Activated CD8-positive, alpha-beta T cell treated with anti-CD3 and anti-CD28 coated beads for 36 hours (primary cell): ENCODE data around the gene KRT8. TPM values are rescaled to one million over a fixed set of nuclear protein-coding genes. Genes with fewer than 3 reads are reported as not detected.

Experiments used
- ATAC-seq: fragments of 200-7000 bp; cut with Tn5 transposase; one replicate; pipeline ENCODE4 v1.10.0; 2021; ENCODE audit warnings: mild to moderate bottlenecking, moderate library complexity
- CTCF ChIA-PET: fragments of 350-600 bp; sonication (Branson Sonifier 250); formaldehyde crosslinking; loops from one replicate; lab custom pipeline; 2021; ENCODE audit warnings: antibody characterized with exemption; lab: Charles Lee
- POLR2A ChIA-PET: fragments of 350-600 bp; sonication (Branson Sonifier 250); formaldehyde crosslinking; loops from one replicate; lab custom pipeline; 2021; ENCODE audit warnings: antibody characterized with exemption; lab: Charles Lee
- DNase-seq: peaks from one replicate; pipeline ENCODE4 v3.0.0-alpha.2; 2020
- H3K27ac Mint-ChIP-seq: one replicate; pipeline ENCODE4 v1.8.0; 2021; ENCODE audit warnings: mild to moderate bottlenecking, mixed read lengths
- H3K27me3 Mint-ChIP-seq: one replicate; pipeline ENCODE4 v1.8.0; 2021; ENCODE audit warnings: mixed read lengths
- H3K36me3 Mint-ChIP-seq: one replicate; pipeline ENCODE4 v1.8.0; 2021; ENCODE audit warnings: low read depth, mixed read lengths
- H3K4me1 Mint-ChIP-seq: one replicate; pipeline ENCODE4 v1.8.0; 2021; ENCODE audit warnings: low read depth, mixed read lengths
- H3K4me3 Mint-ChIP-seq: one replicate; pipeline ENCODE4 v1.8.0; 2021; ENCODE audit warnings: mild to moderate bottlenecking, moderate library complexity, mixed read lengths
- H3K9me3 Mint-ChIP-seq: one replicate; pipeline ENCODE4 v1.8.0; 2021; ENCODE audit warnings: mixed read lengths
- intact Hi-C: fragments of 100-400 bp; cut with micrococcal nuclease; formaldehyde crosslinking; loops from one replicate; pipeline ENCODE4 v1.10.0; 2022
- total RNA-seq, 2 experiments: library from RNA; stranded (reverse); gene quantifications; one replicate each; pipeline ENCODE4 v1.2.3, GENCODE V29; 2021
- TF ChIP-seq, protein P1 (sequence below): fragments of 200-600 bp; IDR thresholded peaks from one replicate; pipeline ENCODE4 v1.8.0; 2022; ENCODE audit warnings: antibody characterized with exemption, mild to moderate bottlenecking

Gene KRT8
- total RNA-seq, 2 experiments from 2014 or later: 0.29 to 0.40 TPM

DNA sequence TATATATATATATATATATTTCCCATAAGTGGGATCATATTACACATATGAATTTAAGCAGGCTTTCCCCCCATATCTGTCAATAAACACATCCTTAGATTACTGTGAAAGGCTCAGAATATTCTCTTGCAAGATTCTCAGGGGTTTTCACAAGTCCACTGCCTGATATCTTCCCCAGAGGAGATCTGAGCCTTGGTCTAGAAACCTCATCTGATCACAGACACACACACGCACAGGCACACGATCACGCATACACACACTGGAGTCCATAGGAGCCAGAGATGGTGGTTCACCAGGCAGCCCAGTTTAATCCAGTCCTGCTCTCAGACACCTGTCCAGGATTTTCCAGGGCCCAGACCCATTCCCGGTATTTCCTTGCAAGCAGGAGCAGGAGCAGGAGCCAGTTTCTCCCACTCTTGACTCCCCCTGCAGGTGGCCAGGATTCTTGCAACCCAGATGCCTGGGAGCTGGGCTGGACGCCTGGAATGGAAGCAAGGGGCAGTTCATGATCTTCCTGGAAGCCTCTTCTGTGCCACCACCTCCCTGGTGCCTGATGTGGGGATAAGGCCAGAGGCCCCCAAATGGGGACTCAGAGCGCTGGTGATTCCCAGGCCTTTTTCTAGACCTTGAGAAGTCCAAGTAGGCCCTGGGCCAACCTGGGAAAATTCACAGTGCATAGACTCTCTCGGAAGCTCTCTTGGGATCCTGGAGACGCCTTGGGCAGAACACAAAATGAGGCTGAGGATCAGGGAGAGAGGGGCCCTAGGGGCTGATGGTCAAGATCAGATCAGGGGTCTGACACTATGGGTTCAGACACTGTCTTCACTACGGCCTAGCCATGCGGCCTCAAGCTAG, 39.6 kb downstream of the KRT8 start:
- Mint-ChIP-seq H3K27me3 (no peaks in the 10 kb centered on the region), H3K36me3 (no peaks in the 10 kb centered on the region), H3K4me3 (no peak overlapping the region), H3K27ac (no peak overlapping the region), H3K9me3 (no peaks in the 10 kb centered on the region), H3K4me1 (peaks cover 10% of the 10 kb centered on the region)
- intact Hi-C loops: loop anchor here (10.0 kb wide), 1 partner anchor 151 kb away; no protein-coding TSS in a partner anchor
- ATAC-seq (no peak), DNase-seq (peak; percentile 26)
- ChIA-PET CTCF (interaction anchor here (0.7 to 6.9 kb wide), 15 partner anchors 9 to 284 kb away, joined by 3 to 81 read pairs (median 4); no protein-coding TSS in a partner anchor), POLR2A (no interaction called here)
- TF ChIP-seq, protein P1, sequence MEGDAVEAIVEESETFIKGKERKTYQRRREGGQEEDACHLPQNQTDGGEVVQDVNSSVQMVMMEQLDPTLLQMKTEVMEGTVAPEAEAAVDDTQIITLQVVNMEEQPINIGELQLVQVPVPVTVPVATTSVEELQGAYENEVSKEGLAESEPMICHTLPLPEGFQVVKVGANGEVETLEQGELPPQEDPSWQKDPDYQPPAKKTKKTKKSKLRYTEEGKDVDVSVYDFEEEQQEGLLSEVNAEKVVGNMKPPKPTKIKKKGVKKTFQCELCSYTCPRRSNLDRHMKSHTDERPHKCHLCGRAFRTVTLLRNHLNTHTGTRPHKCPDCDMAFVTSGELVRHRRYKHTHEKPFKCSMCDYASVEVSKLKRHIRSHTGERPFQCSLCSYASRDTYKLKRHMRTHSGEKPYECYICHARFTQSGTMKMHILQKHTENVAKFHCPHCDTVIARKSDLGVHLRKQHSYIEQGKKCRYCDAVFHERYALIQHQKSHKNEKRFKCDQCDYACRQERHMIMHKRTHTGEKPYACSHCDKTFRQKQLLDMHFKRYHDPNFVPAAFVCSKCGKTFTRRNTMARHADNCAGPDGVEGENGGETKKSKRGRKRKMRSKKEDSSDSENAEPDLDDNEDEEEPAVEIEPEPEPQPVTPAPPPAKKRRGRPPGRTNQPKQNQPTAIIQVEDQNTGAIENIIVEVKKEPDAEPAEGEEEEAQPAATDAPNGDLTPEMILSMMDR: peak; percentile 81

DNA sequence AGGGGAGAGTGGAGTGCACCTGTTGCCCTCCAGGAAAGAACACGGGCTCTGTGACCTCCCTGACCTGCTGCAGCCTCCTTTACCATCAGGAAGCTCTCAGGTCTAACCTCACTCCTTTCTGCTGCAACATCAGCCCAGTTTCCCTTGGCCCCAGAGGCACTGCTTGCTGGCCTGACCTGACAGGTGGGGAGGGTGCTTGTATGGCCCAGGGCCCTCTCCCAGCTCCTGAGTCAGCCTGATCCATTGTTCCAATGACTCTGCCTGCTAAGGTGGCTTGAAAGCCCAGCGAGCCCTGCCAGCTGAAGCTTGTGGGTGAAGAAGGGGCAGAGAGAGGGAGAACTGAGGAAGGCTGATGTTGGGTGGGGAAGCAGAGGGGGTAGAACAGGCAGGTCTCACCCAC, 42.9 kb downstream of the KRT8 start:
- Mint-ChIP-seq H3K4me3 (no peak overlapping the region), H3K4me1 (peaks cover 2% of the 10 kb centered on the region), H3K36me3 (no peaks in the 10 kb centered on the region), H3K27ac (no peak overlapping the region), H3K27me3 (no peaks in the 10 kb centered on the region), H3K9me3 (no peaks in the 10 kb centered on the region)
- TF ChIP-seq, protein P1: no peak
- no peak for DNase-seq
- ATAC-seq: no peak
- POLR2A ChIA-PET: no interaction called here
- intact Hi-C loops: loop anchor here (10.0 kb wide), 1 partner anchor 147 kb away; no protein-coding TSS in a partner anchor
- CTCF ChIA-PET: no interaction called here

DNA sequence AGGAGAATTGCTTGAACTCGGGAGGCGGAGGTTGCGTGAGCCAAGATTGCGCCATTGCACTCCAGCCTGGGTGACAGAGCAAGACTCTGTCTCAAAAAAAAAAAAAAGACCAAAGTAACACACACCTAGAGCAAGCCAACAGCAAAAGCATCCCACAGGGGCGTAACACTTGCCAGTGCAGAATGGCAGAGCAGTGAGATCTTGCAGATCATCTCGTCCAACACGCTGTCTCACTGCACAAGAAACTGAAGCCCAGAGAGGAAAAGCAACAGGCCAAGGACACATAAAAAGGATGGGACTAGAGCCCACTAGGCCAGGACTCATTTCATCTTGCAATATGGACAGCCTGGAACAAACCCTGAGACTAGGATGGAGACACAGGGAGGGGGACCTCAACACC, 43.4 kb downstream of the KRT8 start:
- TF ChIP-seq, protein P1: no peak
- ChIA-PET POLR2A (no interaction called here), CTCF (interaction anchor here (1.9 kb wide), 1 partner anchor 12 kb away, joined by 8 read pairs; no protein-coding TSS in a partner anchor)
- Mint-ChIP-seq H3K4me3 (no peak overlapping the region), H3K9me3 (no peaks in the 10 kb centered on the region), H3K36me3 (no peaks in the 10 kb centered on the region), H3K27ac (no peak overlapping the region), H3K27me3 (no peaks in the 10 kb centered on the region), H3K4me1 (no peaks in the 10 kb centered on the region)
- DNase-seq: no peak
- no peak for ATAC-seq
- intact Hi-C loops: loop anchor here (10.0 kb wide), 1 partner anchor 147 kb away; no protein-coding TSS in a partner anchor

DNA sequence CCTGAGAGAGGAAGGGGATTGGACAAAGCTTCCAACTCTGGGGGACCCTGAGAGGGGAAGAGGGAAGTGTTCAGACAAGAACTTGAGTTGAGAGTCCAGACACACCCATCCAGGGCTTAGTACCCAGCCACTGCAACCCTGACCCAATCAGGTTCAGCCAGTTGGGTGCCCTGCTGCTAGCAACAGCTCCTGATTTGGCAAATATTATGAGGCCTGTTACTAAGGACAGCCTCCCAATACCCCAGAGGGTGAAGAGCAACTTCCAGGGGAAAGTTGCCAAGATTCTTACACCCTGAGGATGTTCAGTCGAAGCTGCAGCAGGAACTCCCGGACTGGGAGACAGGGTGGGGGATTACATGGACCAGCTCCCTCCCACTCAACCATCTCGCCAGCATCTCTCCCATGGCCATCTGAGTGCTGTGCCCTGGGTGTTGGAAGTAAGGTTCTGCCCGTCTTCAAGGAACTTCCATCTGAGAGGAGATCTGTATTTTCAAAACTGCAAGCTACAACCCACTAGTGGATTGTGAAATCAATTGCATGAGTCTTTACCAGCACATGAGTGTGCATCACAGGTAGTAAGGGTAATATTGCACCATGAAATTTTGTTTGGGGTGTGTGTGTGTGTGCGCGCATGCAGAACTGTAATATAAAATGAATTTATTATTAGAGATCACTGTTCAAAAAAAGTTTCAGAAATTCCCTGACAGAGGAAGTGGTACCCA, 44.6 kb downstream of the KRT8 start:
- intact Hi-C loops: loop anchor here (10.0 kb wide), 1 partner anchor 145 kb away; no protein-coding TSS in a partner anchor
- H3K27ac Mint-ChIP-seq: no peak overlapping the region
- TF ChIP-seq, protein P1: no peak
- no peaks in the 10 kb centered on the region for H3K4me1 Mint-ChIP-seq
- no peak for DNase-seq
- H3K4me3 Mint-ChIP-seq: no peak overlapping the region
- ChIA-PET CTCF (interaction anchor here (0.9 to 1.9 kb wide), 2 partner anchors 14 to 18 kb away, joined by 3 to 8 read pairs; no protein-coding TSS in a partner anchor), POLR2A (interaction anchor here (0.9 kb wide), 1 partner anchor 284 kb away, joined by 3 read pairs; no protein-coding TSS in a partner anchor)
- no peaks in the 10 kb centered on the region for H3K36me3 Mint-ChIP-seq
- H3K27me3 Mint-ChIP-seq: no peaks in the 10 kb centered on the region
- H3K9me3 Mint-ChIP-seq: no peaks in the 10 kb centered on the region
- ATAC-seq: no peak
